GM18867 (cell line): ENCODE results near the gene SLC24A4.
"Not testable (repeated sequence)": the region's sequence is repeated elsewhere in the genome, so short reads cannot be mapped to it uniquely, and the experiment has no call there.

Experiments used
- ATAC-seq: cut with Tn5 transposase; IDR thresholded peaks from one replicate; pipeline ENCODE4 v1.9.1; 2021; ENCODE audit warnings: mild to moderate bottlenecking, moderate library complexity; ENCODE audit not compliant: unreplicated experiment

Gene SLC24A4

GRCh38 chr14:92515546-92516343 is 192.8 kb downstream of the SLC24A4 start:
- ATAC-seq, result no peak

GRCh38 chr14:92516344-92516965 is 193.5 kb downstream of the SLC24A4 start:
- no peak for ATAC-seq

DNA sequence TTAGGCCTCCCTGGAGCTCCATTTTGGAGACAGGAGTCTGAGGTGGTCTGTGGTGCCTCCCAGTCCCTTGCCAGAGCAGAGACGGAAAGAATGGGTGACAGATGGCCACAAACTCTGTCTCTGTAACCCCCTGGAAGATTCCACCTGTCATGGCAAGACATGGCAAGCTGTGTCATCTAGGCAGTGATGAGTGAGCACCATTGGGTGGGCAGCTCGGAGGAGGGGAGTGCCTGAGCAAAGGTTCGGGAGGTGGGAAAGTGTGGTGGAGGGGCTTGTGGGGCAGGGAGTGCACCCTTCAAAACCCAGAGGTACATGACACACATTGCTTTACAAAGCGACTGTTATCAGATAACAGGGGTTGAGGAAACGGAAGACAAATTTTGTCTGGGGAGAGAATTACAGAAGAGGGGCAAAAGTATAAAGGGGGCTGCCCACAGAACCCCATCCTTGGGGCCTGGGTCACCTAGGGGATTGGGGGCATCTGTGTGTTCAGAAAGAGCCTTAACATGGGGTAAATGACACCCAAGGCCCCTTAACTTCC is 194.1 kb downstream of the SLC24A4 start:
- ATAC-seq, result no peak

DNA sequence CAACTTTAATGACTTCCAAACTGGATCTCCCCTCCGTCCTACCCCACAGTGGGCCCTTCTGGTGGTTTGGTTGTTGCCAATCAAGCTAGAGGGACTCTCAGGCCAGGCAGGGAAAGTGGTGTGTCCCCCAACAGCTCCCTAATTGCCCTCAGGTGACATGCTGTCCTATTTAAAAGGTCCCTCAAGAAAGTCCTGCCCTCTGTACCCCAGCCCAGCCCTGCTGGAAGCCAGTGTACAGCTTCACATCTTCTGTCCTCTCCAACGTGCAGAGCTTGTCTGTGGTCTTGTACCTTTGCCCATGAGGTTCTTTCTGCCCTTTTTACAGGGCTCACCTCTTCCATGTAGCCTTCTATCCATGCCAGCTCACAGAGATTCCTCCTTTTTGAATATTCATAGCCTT is 194.8 kb downstream of the SLC24A4 start:
- ATAC-seq, result no peak

GRCh38 chr14:92519246-92520101 is 196.5 kb downstream of the SLC24A4 start:
- peak; percentile 14 for ATAC-seq

DNA sequence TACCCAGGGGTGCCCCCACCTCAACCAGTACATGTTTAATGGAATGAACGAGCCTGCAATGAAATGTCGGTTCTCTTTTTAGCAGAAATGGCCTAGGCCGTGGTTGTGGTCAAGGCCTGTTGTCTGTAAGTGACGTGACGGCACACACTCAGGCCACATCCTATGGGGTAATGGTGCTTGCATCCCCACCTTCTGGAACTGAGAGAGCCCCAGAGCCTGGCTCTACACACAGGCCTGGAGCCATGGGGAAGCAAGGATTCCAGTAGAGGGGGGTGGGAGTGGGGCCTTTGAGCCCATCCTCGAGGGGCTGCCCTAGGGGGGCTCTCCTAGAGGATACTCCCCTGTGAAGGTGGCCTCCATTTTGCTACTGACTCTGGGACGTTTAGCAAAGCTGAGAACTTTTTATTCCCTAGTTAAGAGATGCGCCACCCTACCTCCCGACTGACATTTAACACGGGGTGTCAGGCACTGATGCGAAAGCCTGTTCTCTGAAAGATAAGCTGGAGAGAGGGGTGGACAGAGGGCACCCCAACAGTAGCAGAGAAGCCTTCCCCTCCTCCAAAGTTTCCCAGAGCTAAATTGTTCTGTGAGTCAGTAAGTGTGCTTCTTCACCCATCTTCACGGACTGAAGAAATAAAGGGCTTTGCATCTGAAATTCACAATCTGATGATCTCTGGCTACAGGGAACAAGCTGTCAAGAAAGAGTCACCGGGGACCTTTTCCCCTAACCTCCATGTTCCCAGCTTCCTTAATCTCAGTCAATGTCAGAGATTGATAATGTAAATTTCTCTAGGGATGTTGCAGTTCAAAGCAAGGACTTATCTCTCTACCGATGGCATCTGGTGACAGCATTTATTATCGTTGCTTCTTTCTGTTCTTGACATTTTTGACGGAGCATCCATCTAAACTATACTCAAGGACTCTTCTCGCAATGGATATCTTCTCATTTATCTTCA is 197.4 kb downstream of the SLC24A4 start:
- peak; percentile 45 for ATAC-seq

DNA sequence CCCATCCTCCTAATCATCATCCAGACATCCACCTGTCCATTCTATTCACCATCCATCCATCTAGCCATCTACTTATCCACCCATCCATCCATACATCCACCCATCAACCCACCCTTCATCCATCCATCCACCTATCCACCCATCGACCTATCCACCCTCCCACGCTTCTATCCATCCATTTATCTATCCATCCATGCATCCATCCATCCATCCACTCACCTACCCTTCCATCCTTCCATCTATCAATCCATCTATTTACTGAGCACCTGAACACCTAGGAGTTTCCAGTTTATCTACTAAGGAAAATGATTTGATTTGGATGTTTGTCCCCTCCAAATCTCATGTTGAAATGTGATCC is 198.1 kb downstream of the SLC24A4 start:
- ATAC-seq, result no peak

DNA sequence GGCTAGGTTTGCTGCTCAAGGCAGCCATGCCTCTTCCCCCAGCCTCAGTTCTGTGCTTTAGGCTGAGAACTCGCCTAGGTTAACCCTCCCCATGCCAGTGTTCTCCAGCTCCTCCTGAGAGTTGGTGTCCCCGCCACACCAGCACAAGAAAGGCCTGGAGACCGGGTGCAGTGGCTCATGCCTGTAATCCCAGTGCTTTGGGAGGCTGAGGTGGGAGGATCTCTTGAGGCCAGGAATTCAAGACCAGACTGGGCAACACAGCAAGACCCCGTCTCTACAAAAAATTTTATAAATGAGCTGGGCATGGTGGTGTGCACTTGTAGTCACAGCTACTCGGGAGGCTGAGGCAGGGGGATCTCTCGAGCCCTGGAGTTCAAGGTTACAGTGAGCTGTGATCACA is 200.8 kb downstream of the SLC24A4 start:
- ATAC-seq, result no peak

GRCh38 chr14:92524602-92525185 is 201.7 kb downstream of the SLC24A4 start:
- ATAC-seq, result no peak

DNA sequence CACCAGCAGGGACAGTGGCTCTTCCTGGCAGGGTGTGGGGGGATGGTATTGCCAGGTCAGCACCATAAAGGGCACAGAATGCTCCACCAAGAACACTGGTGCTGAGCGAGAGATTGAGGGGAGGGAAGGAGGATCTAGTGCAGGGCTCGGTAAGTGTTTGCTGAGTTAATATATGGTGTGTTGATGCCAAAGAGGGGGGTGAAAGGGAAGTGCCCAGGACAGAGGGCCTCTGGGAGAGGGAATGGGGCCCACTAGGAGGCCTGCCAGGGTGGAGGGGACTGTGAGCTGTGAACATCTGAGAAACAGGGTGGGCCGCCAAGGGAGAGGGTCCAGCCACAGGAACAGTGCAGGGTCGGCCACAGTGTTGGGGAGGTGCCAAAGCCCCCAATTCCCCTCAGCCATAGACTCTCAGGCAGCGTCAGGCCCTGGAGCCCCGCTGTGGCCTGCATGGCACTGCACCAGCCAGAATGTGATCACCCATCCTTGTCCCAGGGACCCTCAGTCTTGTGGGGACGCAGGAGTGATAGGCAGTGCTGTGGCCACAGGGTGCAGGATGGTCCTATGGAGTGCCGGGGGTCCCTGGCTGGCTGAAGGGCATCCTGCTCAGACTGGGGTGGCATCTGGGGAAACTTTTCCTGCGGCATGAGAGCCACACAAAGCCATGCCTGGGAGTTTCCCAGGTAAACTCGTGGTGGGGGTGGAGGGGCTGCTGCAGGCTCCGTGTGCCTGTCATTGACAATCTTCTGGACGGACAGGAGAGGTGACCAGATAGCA is 202.5 kb downstream of the SLC24A4 start:
- no peak for ATAC-seq

DNA sequence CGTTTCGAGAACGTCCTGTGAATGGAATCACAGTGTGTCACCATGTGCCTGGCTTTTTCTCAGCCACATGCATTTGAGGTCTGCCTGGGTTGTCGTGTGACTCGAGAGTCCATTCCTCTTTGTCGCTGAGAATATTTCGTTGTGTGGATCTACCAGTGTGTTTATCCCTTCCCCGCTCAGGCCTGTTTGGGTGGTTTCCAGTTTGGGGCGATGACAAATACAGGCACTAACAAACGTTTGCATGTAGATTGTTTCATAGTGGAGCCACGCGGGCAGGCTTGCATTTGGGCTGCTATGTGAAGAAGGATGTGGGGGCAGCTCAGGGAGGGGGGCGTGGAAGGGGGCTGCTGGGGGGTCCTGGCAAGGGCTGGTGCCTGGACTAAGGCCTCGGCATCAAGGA is 204.8 kb downstream of the SLC24A4 start:
- no peak for ATAC-seq

- no peak for ATAC-seq
Observed at GRCh38 chr14:92528486-92529100, 205.6 kb downstream of the SLC24A4 start.

GRCh38 chr14:92529903-92530302 is 206.9 kb downstream of the SLC24A4 start:
- ATAC-seq, result no peak

- ATAC-seq, result peak; percentile 63
Observed at GRCh38 chr14:92531106-92531873, 208.3 kb downstream of the SLC24A4 start.

DNA sequence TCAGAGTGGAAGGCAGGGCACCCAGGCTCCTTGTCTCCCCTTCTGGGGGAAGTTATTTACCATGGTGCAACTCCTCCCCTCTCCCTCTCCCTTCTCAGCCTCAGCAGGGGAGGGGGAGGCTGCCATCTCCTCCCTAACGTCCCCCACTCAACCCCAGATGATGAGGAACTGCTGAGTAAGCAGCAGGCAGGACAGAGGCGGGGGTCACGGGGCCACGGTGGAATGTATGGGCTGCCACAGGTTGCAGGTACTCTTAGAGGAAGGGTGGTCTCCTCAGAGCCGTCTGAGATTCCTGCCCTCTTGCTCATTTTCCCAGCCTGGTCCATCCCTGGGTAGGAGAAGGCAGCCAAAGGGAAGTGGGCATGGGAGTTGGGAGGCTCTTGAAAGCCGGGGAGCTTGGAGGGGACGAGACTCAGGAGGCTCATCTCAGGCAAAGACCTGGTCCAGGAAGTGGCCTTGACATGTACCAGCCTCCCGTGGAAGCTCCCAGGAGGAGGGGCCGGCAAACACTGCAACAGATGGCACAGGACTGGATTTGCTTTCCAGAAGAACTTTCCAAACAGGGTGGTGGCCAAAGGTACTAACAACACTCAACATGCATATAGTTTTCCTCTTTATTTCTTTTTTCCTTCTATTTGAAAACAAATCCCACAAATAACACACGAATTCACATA is 209.7 kb downstream of the SLC24A4 start:
- no peak for ATAC-seq

GRCh38 chr14:92534932-92535643 is 212.1 kb downstream of the SLC24A4 start:
- ATAC-seq, result peak; percentile 25

- ATAC-seq, result not testable (repeated sequence)
Observed at GRCh38 chr14:92536231-92536630, 213.3 kb downstream of the SLC24A4 start.
